MM.1S (cell line): Measurements from ENCODE around the gene KRT81.

Source experiments
- DNase-seq: peaks from one replicate; pipeline ENCODE4 v3.0.0-alpha.2; 2015
- H2AFZ ChIP-seq: fragments of 300-600 bp; sonication (generic); 2 replicates; pipeline ENCODE4 v1.6.0; 2016; ENCODE audit warnings: antibody characterized with exemption, low read length
- H3F3A ChIP-seq: fragments of 300-600 bp; sonication (generic); 2 replicates; pipeline ENCODE4 v1.6.1; 2016; ENCODE audit warnings: mild to moderate bottlenecking, antibody characterized with exemption, low read length, moderate library complexity, mixed read lengths; ENCODE audit not compliant: insufficient read depth
- H3K27ac ChIP-seq: fragments of 300-600 bp; sonication (generic); 2 replicates; pipeline ENCODE4 v1.5.1; 2016; ENCODE audit warnings: mild to moderate bottlenecking, low read length
- H3K27me3 ChIP-seq: fragments of 300-600 bp; sonication (generic); replicated peaks from 2 replicates; pipeline ENCODE4 v1.6.0; 2016; ENCODE audit warnings: low read length; ENCODE audit not compliant: insufficient read depth
- H3K36me3 ChIP-seq: fragments of 300-600 bp; sonication (generic); replicated peaks from 2 replicates; pipeline ENCODE4 v1.6.1; 2016; ENCODE audit warnings: mild to moderate bottlenecking, low read length, mixed read lengths; ENCODE audit not compliant: insufficient read depth
- H3K4me1 ChIP-seq: fragments of 300-600 bp; sonication (generic); 2 replicates; pipeline ENCODE4 v1.6.1; 2016; ENCODE audit warnings: low read length, mixed read lengths
- H3K4me2 ChIP-seq: fragments of 300-600 bp; sonication (generic); 2 replicates; pipeline ENCODE4 v1.6.0; 2016; ENCODE audit warnings: low read depth, low read length
- H3K4me3 ChIP-seq: fragments of 300-600 bp; sonication (generic); 2 replicates; pipeline ENCODE4 v1.5.1; 2016; ENCODE audit warnings: low read length, mixed read lengths
- H3K79me2 ChIP-seq: fragments of 300-600 bp; sonication (generic); 2 replicates; pipeline ENCODE4 v1.6.1; 2016; ENCODE audit warnings: mixed run types, low read length, mixed read lengths
- H3K9ac ChIP-seq: fragments of 300-600 bp; sonication (generic); 2 replicates; pipeline ENCODE4 v1.6.1; 2016; ENCODE audit warnings: low read length, mixed read lengths
- H3K9me2 ChIP-seq: fragments of 300-600 bp; sonication (generic); replicated peaks from 2 replicates; pipeline ENCODE4 v1.6.1; 2016; ENCODE audit warnings: mild to moderate bottlenecking, low read length, mixed read lengths; ENCODE audit not compliant: insufficient read depth
- H3K9me3 ChIP-seq: fragments of 300-600 bp; sonication (generic); replicated peaks from 2 replicates; pipeline ENCODE4 v1.6.1; 2016; ENCODE audit warnings: mild to moderate bottlenecking, low read length, mixed read lengths; ENCODE audit not compliant: insufficient read depth
- H4K20me1 ChIP-seq: fragments of 300-600 bp; sonication (generic); 2 replicates; pipeline ENCODE4 v1.6.1; 2016; ENCODE audit warnings: mild to moderate bottlenecking, low read length, moderate library complexity, mixed read lengths; ENCODE audit not compliant: insufficient read depth
- EZH2 ChIP-seq: fragments of 300-600 bp; sonication (generic); optimal IDR thresholded peaks from 2 replicates; pipeline ENCODE3; 2017; ENCODE audit warnings: low read depth, mild to moderate bottlenecking, antibody characterized with exemption, low read length, mixed read lengths
- EZH2phosphoT487 ChIP-seq: fragments of 300-600 bp; sonication (generic); IDR thresholded peaks from 2 replicates; pipeline ENCODE4 v1.6.1; 2018; ENCODE audit warnings: antibody characterized with exemption, low read length
- TF ChIP-seq, protein P1 (sequence below): fragments of 300-600 bp; sonication (generic); IDR thresholded peaks from 2 replicates; pipeline ENCODE4 v1.5.1; 2016; ENCODE audit warnings: antibody characterized with exemption, low read length, mixed read lengths

The KRT81 gene

DNA sequence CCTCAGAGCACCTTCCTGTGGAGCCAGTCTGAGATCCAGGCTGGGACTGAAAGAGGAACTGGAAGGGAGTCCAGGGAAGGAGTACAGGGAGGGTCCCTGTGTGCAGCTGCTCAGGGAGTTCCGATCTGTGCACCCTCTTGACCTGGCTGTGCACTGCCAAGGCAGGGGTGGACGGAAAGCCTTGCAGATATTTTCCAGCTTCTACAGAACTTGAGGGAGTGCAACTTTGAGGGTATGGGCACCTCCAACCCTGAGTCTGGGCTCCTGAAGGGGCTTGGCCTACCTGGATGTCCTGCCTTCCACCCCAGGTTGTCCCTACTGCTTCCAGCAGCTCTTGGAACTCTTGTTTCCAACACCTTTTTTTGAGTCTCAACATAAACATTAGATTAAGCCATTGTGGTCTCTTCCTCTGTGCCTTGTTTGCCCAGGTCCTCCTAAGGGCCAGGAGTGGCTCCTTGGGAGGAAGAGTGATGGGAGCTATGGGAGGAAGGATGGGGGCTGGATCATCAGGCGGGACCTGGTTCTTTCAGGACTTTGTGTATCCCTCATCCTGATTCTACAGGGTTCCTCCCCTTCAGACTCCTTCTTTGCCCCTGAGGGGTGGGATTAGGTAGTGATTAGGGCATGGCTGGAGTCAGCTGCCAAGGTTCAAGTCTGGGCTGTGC is 54.8 kb downstream of the KRT81 start:
- Histone ChIP-seq H4K20me1 (no peaks in the 10 kb centered on the region), H3K79me2 (no peaks in the 10 kb centered on the region), H2AFZ (no peak overlapping the region), H3K27ac (no peak overlapping the region), H3K27me3 (peaks cover 43% of the 10 kb centered on the region), H3K36me3 (no peaks in the 10 kb centered on the region), H3K9me2 (no peaks in the 10 kb centered on the region), H3F3A (no peaks in the 10 kb centered on the region), H3K4me1 (no peaks in the 10 kb centered on the region), H3K9ac (no peak overlapping the region), H3K4me3 (no peak overlapping the region), H3K9me3 (no peaks in the 10 kb centered on the region), H3K4me2 (no peak overlapping the region)
- DNase-seq: no peak
- TF ChIP-seq EZH2 (no peak), EZH2phosphoT487 (no peak)
- TF ChIP-seq, protein P1, sequence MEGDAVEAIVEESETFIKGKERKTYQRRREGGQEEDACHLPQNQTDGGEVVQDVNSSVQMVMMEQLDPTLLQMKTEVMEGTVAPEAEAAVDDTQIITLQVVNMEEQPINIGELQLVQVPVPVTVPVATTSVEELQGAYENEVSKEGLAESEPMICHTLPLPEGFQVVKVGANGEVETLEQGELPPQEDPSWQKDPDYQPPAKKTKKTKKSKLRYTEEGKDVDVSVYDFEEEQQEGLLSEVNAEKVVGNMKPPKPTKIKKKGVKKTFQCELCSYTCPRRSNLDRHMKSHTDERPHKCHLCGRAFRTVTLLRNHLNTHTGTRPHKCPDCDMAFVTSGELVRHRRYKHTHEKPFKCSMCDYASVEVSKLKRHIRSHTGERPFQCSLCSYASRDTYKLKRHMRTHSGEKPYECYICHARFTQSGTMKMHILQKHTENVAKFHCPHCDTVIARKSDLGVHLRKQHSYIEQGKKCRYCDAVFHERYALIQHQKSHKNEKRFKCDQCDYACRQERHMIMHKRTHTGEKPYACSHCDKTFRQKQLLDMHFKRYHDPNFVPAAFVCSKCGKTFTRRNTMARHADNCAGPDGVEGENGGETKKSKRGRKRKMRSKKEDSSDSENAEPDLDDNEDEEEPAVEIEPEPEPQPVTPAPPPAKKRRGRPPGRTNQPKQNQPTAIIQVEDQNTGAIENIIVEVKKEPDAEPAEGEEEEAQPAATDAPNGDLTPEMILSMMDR: no peak
